ENCODE results near the gene PYROXD2. TPM values are rescaled to one million over a fixed set of nuclear protein-coding genes. Genes with fewer than 3 reads are reported as not detected.

PYROXD2 gene
- total and polyA plus RNA-seq, 2 of the 13 experiments (the other 11 are each of a cell fraction or from before 2014, with no cell fraction given) = 2.0 to 6.2 TPM

GRCh38 chr10:98403812-98404504 lies 11.0 kb downstream of the PYROXD2 start (continued):
- TF ChIP-seq ZNF512B (CRISPR knock-in tag; IDR thresholded peaks at IDR 0.05; ENCODE audit: borderline replicate concordance) = no peak

GRCh38 chr10:98402931-98403718 lies 11.9 kb downstream of the PYROXD2 start:
- intact Hi-C loops (cut with micrococcal nuclease; ENCODE audit: unreplicated experiment) (no loop called here), in situ Hi-C loops (cut with HindIII; ENCODE audit: extremely low pct_ligation_motif_present, low pct_unique_long_range_greater_than_20kb) (no loop called here)
- no TSS peak for BruUV-seq (replicated peaks)
- no peak for ATAC-seq
- no peak for DNase-seq (ENCODE audit: low spot score)
- 88% methylated on average over 23 of the region's 23 CpGs for WGBS (ENCODE audit: low lambda C conversion rate)
- CTCF ChIA-PET (ENCODE audit: low intra/inter-chr PET ratio, low total read pairs) = no interaction called here
- Histone ChIP-seq H3K27ac (ENCODE audit: extremely low read length, insufficient read depth, low read length) (no peak overlapping the region), H3K9ac (ENCODE audit: insufficient read depth, low read depth, low read length) (no peak overlapping the region), H3K4me3 (replicated peaks in 1 of 3; ENCODE audit: insufficient read depth in 1 of 3, low read depth in 2 of 3, low read length in 3 of 3) (no peak overlapping the region), H3K79me2 (ENCODE audit: insufficient read depth, low read length) (no peaks in the 10 kb centered on the region), H3K4me1 (ENCODE audit: insufficient read depth, low read length) (no peaks in the 10 kb centered on the region), H3K9me3 (ENCODE audit: low read length) (no peaks in the 10 kb centered on the region), H3K36me3 (replicated peaks in 1 of 2; ENCODE audit: control insufficient read depth in 1 of 2, insufficient read depth in 2 of 2, low read length in 2 of 2) (no peaks in the 10 kb centered on the region), H4K20me1 (ENCODE audit: insufficient read depth, low read length) (no peaks in the 10 kb centered on the region), H3K4me2 (ENCODE audit: low read depth, low read length) (no peak overlapping the region), H3K27me3 (ENCODE audit: control insufficient read depth in 1 of 2, insufficient read depth in 2 of 2, low read length in 2 of 2) (no peaks in the 10 kb centered on the region), H2AFZ (ENCODE audit: low read length) (no peak overlapping the region)
- FAIRE-seq = no peak
- POLR2A ChIA-PET = no interaction called here
- no peak for TF ChIP-seq ZNF264 (CRISPR knock-in tag; IDR thresholded peaks at IDR 0.05)
- TF ChIP-seq ZFP36L2 (CRISPR knock-in tag; IDR thresholded peaks at IDR 0.05) = no peak
- TF ChIP-seq ZNF646 (CRISPR knock-in tag; IDR thresholded peaks at IDR 0.05) = no peak
- TF ChIP-seq RAD21 (CRISPR knock-in tag; IDR thresholded peaks at IDR 0.05) = no peak
- no peak for TF ChIP-seq TFAP4 (IDR thresholded peaks at IDR 0.05; ENCODE audit: borderline replicate concordance, low read depth)
